ENCODE data around the gene SPAM1.

DNA sequence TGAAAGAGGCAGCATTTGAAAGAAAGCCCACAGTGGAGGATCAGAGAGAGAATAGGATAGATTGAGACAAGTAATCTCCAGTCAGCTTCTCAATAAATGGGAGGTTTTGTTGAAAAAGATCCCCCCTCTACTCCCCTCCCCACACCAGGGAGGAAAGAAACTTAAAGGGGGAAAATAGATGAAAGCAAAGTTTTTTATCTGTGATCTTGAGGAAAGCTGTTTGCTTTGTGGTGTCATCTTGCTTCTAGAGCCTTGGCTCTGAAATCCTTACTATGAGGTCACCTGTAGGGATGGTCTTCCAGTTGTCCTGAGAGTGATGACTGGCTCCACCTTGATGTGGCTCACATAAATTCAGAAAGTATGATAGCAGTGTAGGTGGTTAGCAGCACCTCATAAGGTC, at the start of gene SPAM1:
- TF ChIP-seq, protein P1, sequence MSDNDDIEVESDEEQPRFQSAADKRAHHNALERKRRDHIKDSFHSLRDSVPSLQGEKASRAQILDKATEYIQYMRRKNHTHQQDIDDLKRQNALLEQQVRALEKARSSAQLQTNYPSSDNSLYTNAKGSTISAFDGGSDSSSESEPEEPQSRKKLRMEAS (IDR thresholded peaks at IDR 0.05): no peak
- TF ChIP-seq POLR2A (IDR thresholded peaks at IDR 0.05; ENCODE audit: low read length) (no peak), MAFK (IDR thresholded peaks at IDR 0.05; ENCODE audit: partially characterized antibody) (no peak), REST (IDR thresholded peaks at IDR 0.05) (no peak), NPAS2 (CRISPR knock-in tag; IDR thresholded peaks at IDR 0.05; ENCODE audit: borderline replicate concordance) (no peak), HMGXB4 (CRISPR knock-in tag; IDR thresholded peaks at IDR 0.05; ENCODE audit: borderline replicate concordance) (no peak), CHD4 (IDR thresholded peaks at IDR 0.05; ENCODE audit: borderline replicate concordance) (no peak), HOXA7 (CRISPR knock-in tag; IDR thresholded peaks at IDR 0.05) (no peak)
- TF ChIP-seq, protein P2, sequence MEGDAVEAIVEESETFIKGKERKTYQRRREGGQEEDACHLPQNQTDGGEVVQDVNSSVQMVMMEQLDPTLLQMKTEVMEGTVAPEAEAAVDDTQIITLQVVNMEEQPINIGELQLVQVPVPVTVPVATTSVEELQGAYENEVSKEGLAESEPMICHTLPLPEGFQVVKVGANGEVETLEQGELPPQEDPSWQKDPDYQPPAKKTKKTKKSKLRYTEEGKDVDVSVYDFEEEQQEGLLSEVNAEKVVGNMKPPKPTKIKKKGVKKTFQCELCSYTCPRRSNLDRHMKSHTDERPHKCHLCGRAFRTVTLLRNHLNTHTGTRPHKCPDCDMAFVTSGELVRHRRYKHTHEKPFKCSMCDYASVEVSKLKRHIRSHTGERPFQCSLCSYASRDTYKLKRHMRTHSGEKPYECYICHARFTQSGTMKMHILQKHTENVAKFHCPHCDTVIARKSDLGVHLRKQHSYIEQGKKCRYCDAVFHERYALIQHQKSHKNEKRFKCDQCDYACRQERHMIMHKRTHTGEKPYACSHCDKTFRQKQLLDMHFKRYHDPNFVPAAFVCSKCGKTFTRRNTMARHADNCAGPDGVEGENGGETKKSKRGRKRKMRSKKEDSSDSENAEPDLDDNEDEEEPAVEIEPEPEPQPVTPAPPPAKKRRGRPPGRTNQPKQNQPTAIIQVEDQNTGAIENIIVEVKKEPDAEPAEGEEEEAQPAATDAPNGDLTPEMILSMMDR (IDR thresholded peaks at IDR 0.05): no peak
- TF ChIP-seq, protein P3, sequence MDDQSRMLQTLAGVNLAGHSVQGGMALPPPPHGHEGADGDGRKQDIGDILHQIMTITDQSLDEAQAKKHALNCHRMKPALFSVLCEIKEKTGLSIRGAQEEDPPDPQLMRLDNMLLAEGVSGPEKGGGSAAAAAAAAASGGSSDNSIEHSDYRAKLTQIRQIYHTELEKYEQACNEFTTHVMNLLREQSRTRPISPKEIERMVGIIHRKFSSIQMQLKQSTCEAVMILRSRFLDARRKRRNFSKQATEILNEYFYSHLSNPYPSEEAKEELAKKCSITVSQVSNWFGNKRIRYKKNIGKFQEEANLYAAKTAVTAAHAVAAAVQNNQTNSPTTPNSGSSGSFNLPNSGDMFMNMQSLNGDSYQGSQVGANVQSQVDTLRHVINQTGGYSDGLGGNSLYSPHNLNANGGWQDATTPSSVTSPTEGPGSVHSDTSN (IDR thresholded peaks at IDR 0.05): no peak

All from A549 (cell line).